Right ventricle myocardium superior (tissue), 1 donor: ENCODE measurements around the gene MYO7A. TPM values are rescaled to one million over a fixed set of nuclear protein-coding genes. Genes with fewer than 3 reads are reported as not detected.

Source experiments
- ATAC-seq: fragments of 200-7000 bp; cut with Tn5 transposase; one replicate; pipeline ENCODE4 v1.9.1; 2020; ENCODE audit warnings: mild to moderate bottlenecking; ENCODE audit not compliant: poor library complexity
- DNase-seq: peaks from one replicate; pipeline ENCODE4 v3.0.0-alpha.2; 2020
- intact Hi-C: fragments of 100-400 bp; cut with DNase I; formaldehyde crosslinking; loops from one replicate; pipeline ENCODE4 v1.11.2; 2022
- long read RNA-seq: library from polyadenylated mRNA; unstranded; transcript quantifications from one replicate; pipeline ENCODE4 v2.0.0, GENCODE V29; 2021
- total RNA-seq: library from RNA; stranded (reverse); fragmentation: NEBNext Ultra II Directional; extraction: Animal tissue kit (Norgen Biotek cat#: 25700); gene quantifications from one replicate; pipeline ENCODE4 v1.2.1, GENCODE V29; 2021
- donor health status: DM: no; HTN: yes; CAD: no; lungs with severe emphysema.

The MYO7A gene
- 4.4 TPM for total RNA-seq
- long read RNA-seq, partial matches to known transcripts, result 5 of 6 reads
- long read RNA-seq, other reads (novel, unspliced or antisense), result 1 of 6 reads

- peak; percentile 80 for DNase-seq
- intact Hi-C loops, result loop anchor here (2.0 to 5.0 kb wide), 2 partner anchors 61 to 419 kb away; no protein-coding TSS in a partner anchor
- ATAC-seq, result peak; percentile 62
These were observed at the start of gene MYO7A for GRCh38 chr11:77127920-77128691. Gene MYO7A (plus strand): TSS chr11:77128246. CDS start chr11:77130635, 2,389 bp downstream.

- no peak for ATAC-seq
- intact Hi-C loops, result no loop called here
- DNase-seq, result no peak
These were observed 48.4 kb upstream of the MYO7A start for GRCh38 chr11:77079666-77080065.

- intact Hi-C loops, result no loop called here
- DNase-seq, result no peak
- no peak for ATAC-seq
These were observed 47.3 kb upstream of the MYO7A start for GRCh38 chr11:77080643-77081210.

GRCh38 chr11:77081381-77081851 lies 46.6 kb upstream of the MYO7A start:
- intact Hi-C loops, result no loop called here
- ATAC-seq, result no peak
- DNase-seq, result no peak

GRCh38 chr11:77081976-77082836 lies 45.8 kb upstream of the MYO7A start:
- intact Hi-C loops, result no loop called here
- DNase-seq (peak; percentile 23), ATAC-seq (peak; percentile 16)

- peak; percentile 79 for ATAC-seq
- DNase-seq, result peak; percentile 72
- intact Hi-C loops, result no loop called here
These were observed 45.0 kb upstream of the MYO7A start for GRCh38 chr11:77082838-77083565.

- intact Hi-C loops, result no loop called here
- no peak for ATAC-seq
- no peak for DNase-seq
These were observed 44.3 kb upstream of the MYO7A start for GRCh38 chr11:77083566-77084245.

GRCh38 chr11:77084581-77085191 lies 43.4 kb upstream of the MYO7A start:
- no peak for ATAC-seq
- peak; percentile 30 for DNase-seq

GRCh38 chr11:77085652-77086051 lies 42.4 kb upstream of the MYO7A start:
- ATAC-seq (no peak), DNase-seq (no peak)
- intact Hi-C loops, result no loop called here

More at GRCh38 chr11:77084581-77085191, 43.4 kb upstream of the MYO7A start:
- intact Hi-C loops, result no loop called here

GRCh38 chr11:77086521-77087472 lies 41.2 kb upstream of the MYO7A start:
- intact Hi-C loops, result no loop called here
- DNase-seq, result peak; percentile 23
- ATAC-seq, result no peak

GRCh38 chr11:77087723-77088225 lies 40.3 kb upstream of the MYO7A start:
- ATAC-seq, result no peak
- intact Hi-C loops, result no loop called here
- DNase-seq, result peak; percentile 24

GRCh38 chr11:77088236-77089003 lies 39.6 kb upstream of the MYO7A start:
- DNase-seq, result peak; percentile 13
- intact Hi-C loops, result no loop called here
- no peak for ATAC-seq

GRCh38 chr11:77089004-77089545 lies 39.0 kb upstream of the MYO7A start:
- no peak for ATAC-seq
- peak; percentile 33 for DNase-seq
- intact Hi-C loops, result no loop called here

GRCh38 chr11:77090046-77090372 lies 38.0 kb upstream of the MYO7A start:
- DNase-seq, result no peak
- intact Hi-C loops, result loop anchor here (2.0 kb wide), 1 partner anchor 43 kb away; no protein-coding TSS in a partner anchor
- ATAC-seq, result no peak

GRCh38 chr11:77090373-77091111 lies 37.5 kb upstream of the MYO7A start:
- DNase-seq (peak; percentile 35), ATAC-seq (no peak)
- intact Hi-C loops, result loop anchor here (2.0 kb wide), 1 partner anchor 44 kb away; no protein-coding TSS in a partner anchor
